ENCODE data around the gene UBXN2A. TPM values are rescaled to one million over a fixed set of nuclear protein-coding genes. Genes with fewer than 3 reads are reported as not detected.

UBXN2A gene
- total RNA-seq, 2 donors from 2014 or later = 4.0 to 7.3 TPM

- H3K36me3 ChIP-seq (replicated peaks in 1 of 2; ENCODE audit: insufficient read depth in 1 of 2, low read depth in 2 of 2) = no peaks in the 10 kb centered on the region
- H3K4me3 ChIP-seq = no peak overlapping the region
- H3K27me3 ChIP-seq = no peaks in the 10 kb centered on the region
- 58 to 59% methylated on average over 2 to 9 of the region's 9 CpGs for WGBS, 2 donors
- ATAC-seq (no peak), DNase-seq (no peak)
- no peaks in the 10 kb centered on the region for H3K9me3 ChIP-seq
- H3K4me1 ChIP-seq = peaks cover 11% of the 10 kb centered on the region
- intact Hi-C loops (cut with DNase I) = no loop called here
- TF ChIP-seq POLR2A (IDR thresholded peaks at IDR 0.05) (no peak), CTCF (IDR thresholded peaks at IDR 0.05) (no peak)
- H3K27ac ChIP-seq = no peak overlapping the region
Observed at GRCh38 chr2:24009367-24009679, 69.1 kb downstream of the UBXN2A start.

GRCh38 chr2:24009680-24010476 is 69.6 kb downstream of the UBXN2A start, which contains the start of gene MFSD2B:
TSS of gene MFSD2B (plus strand) at chr2:24010085. CDS start at chr2:24010097, 12 bp downstream.
- H3K27ac ChIP-seq = no peak within 1 kb of the TSS
- no peaks in the 10 kb centered on the region for H3K36me3 ChIP-seq (replicated peaks in 1 of 2; ENCODE audit: insufficient read depth in 1 of 2, low read depth in 2 of 2)
- intact Hi-C loops (cut with DNase I) = no loop called here
- H3K4me3 ChIP-seq = peak within 1 kb of the TSS in 1 of 2 donors; percentile 17
- H3K27me3 ChIP-seq = no peaks in the 10 kb centered on the region
- WGBS, 2 donors = 3 to 10% methylated on average over 17 to 50 of the region's 75 CpGs
- peak; percentile 18 for ATAC-seq
- no peak for DNase-seq
- TF ChIP-seq CTCF (IDR thresholded peaks at IDR 0.05) = no peak
- TF ChIP-seq POLR2A (IDR thresholded peaks at IDR 0.05) = no peak
- peaks cover 11% of the 10 kb centered on the region for H3K4me1 ChIP-seq
- no peaks in the 10 kb centered on the region for H3K9me3 ChIP-seq

- TF ChIP-seq CTCF (IDR thresholded peaks at IDR 0.05) (no peak), POLR2A (IDR thresholded peaks at IDR 0.05) (no peak)
- no peak for DNase-seq
- Histone ChIP-seq H3K4me1 (peaks cover 11% of the 10 kb centered on the region), H3K9me3 (no peaks in the 10 kb centered on the region), H3K27ac (no peak overlapping the region), H3K4me3 (no peak overlapping the region), H3K36me3 (replicated peaks in 1 of 2; ENCODE audit: insufficient read depth in 1 of 2, low read depth in 2 of 2) (no peaks in the 10 kb centered on the region), H3K27me3 (no peaks in the 10 kb centered on the region)
- no peak for ATAC-seq
- intact Hi-C loops (cut with DNase I) = no loop called here
- 56 to 60% methylated on average over 12 to 36 of the region's 37 CpGs for WGBS, 2 donors
Observed at GRCh38 chr2:24010477-24011249, 70.4 kb downstream of the UBXN2A start.

- no peaks in the 10 kb centered on the region for H3K36me3 ChIP-seq (replicated peaks in 1 of 2; ENCODE audit: insufficient read depth in 1 of 2, low read depth in 2 of 2)
- peaks cover 11% of the 10 kb centered on the region for H3K4me1 ChIP-seq
- ATAC-seq (no peak), DNase-seq (no peak)
- intact Hi-C loops (cut with DNase I) = no loop called here
- H3K9me3 ChIP-seq = no peaks in the 10 kb centered on the region
- no peaks in the 10 kb centered on the region for H3K27me3 ChIP-seq
- H3K27ac ChIP-seq = no peak overlapping the region
- no peak overlapping the region for H3K4me3 ChIP-seq
- TF ChIP-seq CTCF (IDR thresholded peaks at IDR 0.05) = no peak
- no peak for TF ChIP-seq POLR2A (IDR thresholded peaks at IDR 0.05)
- WGBS, 2 donors = 77 to 79% methylated on average over 7 of the region's 7 CpGs
Observed at GRCh38 chr2:24011250-24012104, 71.2 kb downstream of the UBXN2A start.

Data from body of pancreas (tissue), 4 donors.